HG03139 (cell line): ENCODE measurements around the gene ASCC1.
A peak's percentile ranks its signal among the peaks of the same experiment; 100 is the strongest.

Experiments
- ATAC-seq: cut with Tn5 transposase; IDR thresholded peaks from one replicate; pipeline ENCODE4 v1.9.1; 2021; ENCODE audit not compliant: unreplicated experiment

The ASCC1 gene

GRCh38 chr10:72215611-72216549 is at the start of gene ASCC1, which contains the start of gene ANAPC16:
Gene ASCC1 (minus strand): TSS chr10:72216276. CDS start chr10:72213298, 2,978 bp downstream.
Gene ANAPC16 (plus strand): TSS chr10:72216012. CDS start chr10:72223915, 7,903 bp downstream.
- ATAC-seq = peak; percentile 79

GRCh38 chr10:72265508-72265907 is 49.4 kb upstream of the ASCC1 start:
- no peak for ATAC-seq

- ATAC-seq = no peak
Observed at GRCh38 chr10:72264536-72264935, 48.5 kb upstream of the ASCC1 start.

- no peak for ATAC-seq
Observed at GRCh38 chr10:72263613-72264241, 47.7 kb upstream of the ASCC1 start.

- ATAC-seq = no peak
Observed at GRCh38 chr10:72261784-72262404, 45.8 kb upstream of the ASCC1 start.

- peak; percentile 37 for ATAC-seq
Observed at GRCh38 chr10:72260976-72261783, 45.1 kb upstream of the ASCC1 start.

- peak; percentile 55 for ATAC-seq
Observed at GRCh38 chr10:72260239-72260975, 44.3 kb upstream of the ASCC1 start.

GRCh38 chr10:72259491-72260238 is 43.6 kb upstream of the ASCC1 start:
- ATAC-seq = no peak

GRCh38 chr10:72258617-72259016 is 42.5 kb upstream of the ASCC1 start:
- ATAC-seq = no peak

- no peak for ATAC-seq
Observed at GRCh38 chr10:72257051-72257892, 41.2 kb upstream of the ASCC1 start.

GRCh38 chr10:72255977-72256729 is 40.1 kb upstream of the ASCC1 start:
- no peak for ATAC-seq

GRCh38 chr10:72254813-72255568 is 38.9 kb upstream of the ASCC1 start:
- no peak for ATAC-seq

- no peak for ATAC-seq
Observed at GRCh38 chr10:72253578-72253977, 37.5 kb upstream of the ASCC1 start.

GRCh38 chr10:72252972-72253371 is 36.9 kb upstream of the ASCC1 start:
- no peak for ATAC-seq

GRCh38 chr10:72251635-72252034 is 35.6 kb upstream of the ASCC1 start:
- no peak for ATAC-seq

- ATAC-seq = no peak
Observed at GRCh38 chr10:72250666-72251065, 34.6 kb upstream of the ASCC1 start.
